GM18909 (cell line): ENCODE data around the gene TGM1.
A peak's percentile ranks its signal among the peaks of the same experiment; 100 is the strongest.
"Not testable (repeated sequence)": the region's sequence is repeated elsewhere in the genome, so short reads cannot be mapped to it uniquely, and the experiment has no call there.

Experiments
- ATAC-seq: cut with Tn5 transposase; IDR thresholded peaks from one replicate; pipeline ENCODE4 v1.9.1; 2021; ENCODE audit warnings: mild to moderate bottlenecking; ENCODE audit not compliant: unreplicated experiment, poor library complexity

TGM1 gene

GRCh38 chr14:24255931-24256711 is 6.9 kb downstream of the TGM1 start:
- ATAC-seq: no peak

- no peak for ATAC-seq
Observed at GRCh38 chr14:24255438-24255837, 7.5 kb downstream of the TGM1 start.

- no peak for ATAC-seq
Observed at GRCh38 chr14:24254630-24255392, 8.2 kb downstream of the TGM1 start.

- no peak for ATAC-seq
Observed at GRCh38 chr14:24253936-24254335, 9.0 kb downstream of the TGM1 start.

- ATAC-seq: no peak
Observed at GRCh38 chr14:24252289-24253124, 10.5 kb downstream of the TGM1 start.

- ATAC-seq: no peak
Observed at GRCh38 chr14:24251880-24252288, 11.1 kb downstream of the TGM1 start.

GRCh38 chr14:24250354-24250753 is 12.6 kb downstream of the TGM1 start:
- no peak for ATAC-seq

- ATAC-seq: no peak
Observed at GRCh38 chr14:24249230-24250021, 13.6 kb downstream of the TGM1 start.

GRCh38 chr14:24247422-24247821 is 15.6 kb downstream of the TGM1 start:
- ATAC-seq: no peak

- ATAC-seq: peak; percentile 22
Observed at GRCh38 chr14:24246765-24247212, 16.2 kb downstream of the TGM1 start.

GRCh38 chr14:24245350-24245749 is 17.6 kb downstream of the TGM1 start:
- not testable (repeated sequence) for ATAC-seq

GRCh38 chr14:24243336-24243836 is 19.6 kb downstream of the TGM1 start:
- no peak for ATAC-seq

- ATAC-seq: peak; percentile 83
Observed at GRCh38 chr14:24241829-24242443, 21.0 kb downstream of the TGM1 start.

- no peak for ATAC-seq
Observed at GRCh38 chr14:24240110-24240918, 22.7 kb downstream of the TGM1 start.

GRCh38 chr14:24238527-24239037 is 24.4 kb downstream of the TGM1 start:
- no peak for ATAC-seq

- no peak for ATAC-seq
Observed at GRCh38 chr14:24238123-24238522, 24.9 kb downstream of the TGM1 start.

- ATAC-seq: no peak
Observed at GRCh38 chr14:24237463-24237955, 25.5 kb downstream of the TGM1 start.
